Measurements from ENCODE around the gene IGIP.

DNA sequence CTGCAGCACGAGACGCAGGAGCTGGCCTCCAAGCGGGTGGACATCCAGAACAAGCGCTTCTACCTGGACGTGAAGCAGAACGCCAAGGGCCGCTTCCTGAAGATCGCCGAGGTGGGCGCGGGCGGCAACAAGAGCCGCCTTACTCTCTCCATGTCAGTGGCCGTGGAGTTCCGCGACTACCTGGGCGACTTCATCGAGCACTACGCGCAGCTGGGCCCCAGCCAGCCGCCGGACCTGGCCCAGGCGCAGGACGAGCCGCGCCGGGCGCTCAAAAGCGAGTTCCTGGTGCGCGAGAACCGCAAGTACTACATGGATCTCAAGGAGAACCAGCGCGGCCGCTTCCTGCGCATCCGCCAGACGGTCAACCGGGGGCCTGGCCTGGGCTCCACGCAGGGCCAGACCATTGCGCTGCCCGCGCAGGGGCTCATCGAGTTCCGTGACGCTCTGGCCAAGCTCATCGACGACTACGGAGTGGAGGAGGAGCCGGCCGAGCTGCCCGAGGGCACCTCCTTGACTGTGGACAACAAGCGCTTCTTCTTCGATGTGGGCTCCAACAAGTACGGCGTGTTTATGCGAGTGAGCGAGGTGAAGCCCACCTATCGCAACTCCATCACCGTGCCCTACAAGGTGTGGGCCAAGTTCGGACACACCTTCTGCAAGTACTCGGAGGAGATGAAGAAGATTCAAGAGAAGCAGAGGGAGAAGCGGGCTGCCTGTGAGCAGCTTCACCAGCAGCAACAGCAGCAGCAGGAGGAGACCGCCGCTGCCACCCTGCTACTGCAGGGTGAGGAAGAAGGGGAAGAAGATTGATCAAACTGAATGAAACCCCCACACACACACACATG lies 11.2 kb upstream of the IGIP start:
- TF ChIP-seq POLR2AphosphoS5 (IDR thresholded peaks at IDR 0.05; ENCODE audit: insufficient read depth, low read depth, low read length) (peak; percentile 44), MAX (IDR thresholded peaks at IDR 0.05; ENCODE audit: insufficient read depth, insufficient read length) (no peak), CTCF (IDR thresholded peaks at IDR 0.05; ENCODE audit: extremely low read depth in 1 of 2, insufficient read depth in 1 of 2, low read depth in 1 of 2, low read length in 2 of 2) (no peak), POLR2A (IDR thresholded peaks at IDR 0.05; ENCODE audit: low read depth, low read length) (no peak)

All from endothelial cell of umbilical vein (primary cell).